ENCODE data around the gene PTPRS. TPM values are rescaled to one million over a fixed set of nuclear protein-coding genes. Genes with fewer than 3 reads are reported as not detected.
"Not testable (repeated sequence)": the region's sequence is repeated elsewhere in the genome, so short reads cannot be mapped to it uniquely, and the experiment has no call there.

The PTPRS gene
- total RNA-seq, 1 donor from 2014 or later, result 125 TPM

- H2AFZ ChIP-seq (ENCODE audit: low read depth, low read length), result no peak overlapping the region
- no peaks in the 10 kb centered on the region for H3K36me3 ChIP-seq (ENCODE audit: insufficient read depth, low read length)
- H3K36me3 Mint-ChIP-seq (ENCODE audit: low read depth, unreplicated experiment), result no peaks in the 10 kb centered on the region
- H3K9me3 Mint-ChIP-seq (ENCODE audit: unreplicated experiment), result no peaks in the 10 kb centered on the region
- FAIRE-seq (no peak), DNase-seq (ENCODE audit: low read depth) (no peak)
- H3K4me3 Mint-ChIP-seq (ENCODE audit: unreplicated experiment), result no peak overlapping the region
- H3K79me2 ChIP-seq (ENCODE audit: insufficient read depth, low read length), result no peaks in the 10 kb centered on the region
- H4K20me1 ChIP-seq (ENCODE audit: insufficient read depth, low read length), result peaks cover 3% of the 10 kb centered on the region
- no peak overlapping the region for H3K4me3 ChIP-seq (ENCODE audit: insufficient read depth, low read depth, low read length)
- H3K4me2 ChIP-seq (ENCODE audit: low read length), result no peak overlapping the region
- TF ChIP-seq CTCF (IDR thresholded peaks at IDR 0.05; ENCODE audit: insufficient read depth, low read depth, low read length) (no peak), EZH2 (IDR thresholded peaks at IDR 0.05; ENCODE audit: insufficient read depth, low read length) (no peak)
- H3K27me3 Mint-ChIP-seq (ENCODE audit: low read depth, unreplicated experiment), result peaks cover 14% of the 10 kb centered on the region
- H3K4me1 Mint-ChIP-seq (ENCODE audit: low read depth, unreplicated experiment), result no peaks in the 10 kb centered on the region
- H3K9me3 ChIP-seq (ENCODE audit: insufficient read depth, low read depth, low read length), result peaks cover 5% of the 10 kb centered on the region
- peaks cover 2% of the 10 kb centered on the region for H3K27me3 ChIP-seq (ENCODE audit: insufficient read depth, low read length)
- H3K9ac ChIP-seq (ENCODE audit: low read length), result no peak overlapping the region
- H3K27ac Mint-ChIP-seq (ENCODE audit: unreplicated experiment), result no peak overlapping the region
- H3K4me1 ChIP-seq (ENCODE audit: insufficient read depth, low read length), result no peaks in the 10 kb centered on the region
- no peak overlapping the region for H3K27ac ChIP-seq (ENCODE audit: low read depth, low read length)
These were observed 24.1 kb upstream of the PTPRS start for GRCh38 chr19:5364674-5365073.

- not testable (repeated sequence) for H3K4me3 Mint-ChIP-seq (ENCODE audit: unreplicated experiment); DNase-seq (ENCODE audit: low read depth); H3K9ac ChIP-seq (ENCODE audit: low read length); H3K9me3 Mint-ChIP-seq (ENCODE audit: unreplicated experiment); FAIRE-seq; H3K27ac Mint-ChIP-seq (ENCODE audit: unreplicated experiment); H4K20me1 ChIP-seq (ENCODE audit: insufficient read depth, low read length); H3K4me1 Mint-ChIP-seq (ENCODE audit: low read depth, unreplicated experiment); H3K36me3 ChIP-seq (ENCODE audit: insufficient read depth, low read length); H3K36me3 Mint-ChIP-seq (ENCODE audit: low read depth, unreplicated experiment); H3K27me3 ChIP-seq (ENCODE audit: insufficient read depth, low read length); H3K4me2 ChIP-seq (ENCODE audit: low read length); H3K9me3 ChIP-seq (ENCODE audit: insufficient read depth, low read depth, low read length); H3K79me2 ChIP-seq (ENCODE audit: insufficient read depth, low read length); H3K27ac ChIP-seq (ENCODE audit: low read depth, low read length); H3K4me1 ChIP-seq (ENCODE audit: insufficient read depth, low read length); H3K4me3 ChIP-seq (ENCODE audit: insufficient read depth, low read depth, low read length); H2AFZ ChIP-seq (ENCODE audit: low read depth, low read length)
- peaks cover 40% of the 10 kb centered on the region for H3K27me3 Mint-ChIP-seq (ENCODE audit: low read depth, unreplicated experiment)
These were observed 21.2 kb upstream of the PTPRS start for GRCh38 chr19:5361839-5362238.

- FAIRE-seq, result no peak
- Histone ChIP-seq H3K36me3 (ENCODE audit: insufficient read depth, low read length) (no peaks in the 10 kb centered on the region), H2AFZ (ENCODE audit: low read depth, low read length) (no peak overlapping the region), H3K4me1 (ENCODE audit: insufficient read depth, low read length) (no peaks in the 10 kb centered on the region), H3K9ac (ENCODE audit: low read length) (no peak overlapping the region), H4K20me1 (ENCODE audit: insufficient read depth, low read length) (no peaks in the 10 kb centered on the region), H3K79me2 (ENCODE audit: insufficient read depth, low read length) (no peaks in the 10 kb centered on the region), H3K4me2 (ENCODE audit: low read length) (no peak overlapping the region), H3K9me3 (ENCODE audit: insufficient read depth, low read depth, low read length) (no peaks in the 10 kb centered on the region), H3K27me3 (ENCODE audit: insufficient read depth, low read length) (peaks cover 2% of the 10 kb centered on the region), H3K27ac (ENCODE audit: low read depth, low read length) (no peak overlapping the region), H3K4me3 (ENCODE audit: insufficient read depth, low read depth, low read length) (no peak overlapping the region)
- peaks cover 44% of the 10 kb centered on the region for H3K27me3 Mint-ChIP-seq (ENCODE audit: low read depth, unreplicated experiment)
- H3K27ac Mint-ChIP-seq (ENCODE audit: unreplicated experiment), result no peak overlapping the region
- no peaks in the 10 kb centered on the region for H3K4me1 Mint-ChIP-seq (ENCODE audit: low read depth, unreplicated experiment)
- H3K4me3 Mint-ChIP-seq (ENCODE audit: unreplicated experiment), result no peak overlapping the region
- no peaks in the 10 kb centered on the region for H3K9me3 Mint-ChIP-seq (ENCODE audit: unreplicated experiment)
- H3K36me3 Mint-ChIP-seq (ENCODE audit: low read depth, unreplicated experiment), result no peaks in the 10 kb centered on the region
- no peak for DNase-seq (ENCODE audit: low read depth)
- TF ChIP-seq EZH2 (IDR thresholded peaks at IDR 0.05; ENCODE audit: insufficient read depth, low read length) (no peak), CTCF (IDR thresholded peaks at IDR 0.05; ENCODE audit: insufficient read depth, low read depth, low read length) (no peak)
These were observed 20.8 kb upstream of the PTPRS start for GRCh38 chr19:5361407-5361806.
